ENCODE measurements around the gene DHH.

DNA sequence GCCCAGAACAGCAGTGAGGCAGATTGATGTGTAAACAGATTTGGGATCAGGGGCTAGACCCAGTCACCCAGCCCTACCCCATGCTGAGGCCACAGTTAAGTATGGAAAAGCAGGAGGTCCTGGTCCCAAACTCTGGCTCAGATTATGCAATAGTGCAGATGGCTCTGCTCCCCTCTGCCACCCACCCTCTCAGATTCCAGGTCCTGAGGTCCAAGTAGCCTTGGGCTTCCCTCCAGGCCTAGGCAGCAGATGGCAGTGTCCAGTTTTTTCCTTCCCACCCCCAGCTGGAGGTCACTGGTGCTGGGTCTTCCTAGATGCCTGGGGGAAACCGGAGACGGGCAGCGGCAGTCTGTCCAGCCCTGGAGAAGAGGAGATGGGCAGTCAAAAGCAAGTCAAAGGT, 2.8 kb upstream of the DHH start:
- TF ChIP-seq, protein P1, sequence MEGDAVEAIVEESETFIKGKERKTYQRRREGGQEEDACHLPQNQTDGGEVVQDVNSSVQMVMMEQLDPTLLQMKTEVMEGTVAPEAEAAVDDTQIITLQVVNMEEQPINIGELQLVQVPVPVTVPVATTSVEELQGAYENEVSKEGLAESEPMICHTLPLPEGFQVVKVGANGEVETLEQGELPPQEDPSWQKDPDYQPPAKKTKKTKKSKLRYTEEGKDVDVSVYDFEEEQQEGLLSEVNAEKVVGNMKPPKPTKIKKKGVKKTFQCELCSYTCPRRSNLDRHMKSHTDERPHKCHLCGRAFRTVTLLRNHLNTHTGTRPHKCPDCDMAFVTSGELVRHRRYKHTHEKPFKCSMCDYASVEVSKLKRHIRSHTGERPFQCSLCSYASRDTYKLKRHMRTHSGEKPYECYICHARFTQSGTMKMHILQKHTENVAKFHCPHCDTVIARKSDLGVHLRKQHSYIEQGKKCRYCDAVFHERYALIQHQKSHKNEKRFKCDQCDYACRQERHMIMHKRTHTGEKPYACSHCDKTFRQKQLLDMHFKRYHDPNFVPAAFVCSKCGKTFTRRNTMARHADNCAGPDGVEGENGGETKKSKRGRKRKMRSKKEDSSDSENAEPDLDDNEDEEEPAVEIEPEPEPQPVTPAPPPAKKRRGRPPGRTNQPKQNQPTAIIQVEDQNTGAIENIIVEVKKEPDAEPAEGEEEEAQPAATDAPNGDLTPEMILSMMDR (IDR thresholded peaks at IDR 0.05; ENCODE audit: extremely low read depth in 1 of 2, insufficient read depth in 1 of 2, low read depth in 1 of 2, low read length in 2 of 2): no peak
- TF ChIP-seq EZH2 (IDR thresholded peaks at IDR 0.05; ENCODE audit: borderline replicate concordance, low read depth, low read length, severe bottlenecking) (no peak), POLR2AphosphoS5 (IDR thresholded peaks at IDR 0.05; ENCODE audit: insufficient read depth, low read depth, low read length) (no peak), MYC (IDR thresholded peaks at IDR 0.05; ENCODE audit: low read depth, low read length) (no peak), POLR2A (IDR thresholded peaks at IDR 0.05; ENCODE audit: low read depth, low read length) (no peak), JUN (IDR thresholded peaks at IDR 0.05; ENCODE audit: borderline replicate concordance, insufficient read depth, insufficient read length, low read depth) (no peak)
- TF ChIP-seq, protein P2, sequence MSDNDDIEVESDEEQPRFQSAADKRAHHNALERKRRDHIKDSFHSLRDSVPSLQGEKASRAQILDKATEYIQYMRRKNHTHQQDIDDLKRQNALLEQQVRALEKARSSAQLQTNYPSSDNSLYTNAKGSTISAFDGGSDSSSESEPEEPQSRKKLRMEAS (IDR thresholded peaks at IDR 0.05; ENCODE audit: insufficient read depth, insufficient read length): no peak

Data from endothelial cell of umbilical vein (primary cell).